GM12892 (cell line): ENCODE results near the gene VASP.

Source experiments
- POLR2A ChIP-seq: IDR thresholded peaks from 2 replicates; pipeline ENCODE4 v1.6.1; 2011; ENCODE audit warnings: low read depth, low read length, control low read depth
- TAF1 ChIP-seq: IDR thresholded peaks from 2 replicates; pipeline ENCODE4 v1.6.1; 2011; ENCODE audit warnings: low read depth, mild to moderate bottlenecking, control low read depth, low read length, borderline replicate concordance

DNA sequence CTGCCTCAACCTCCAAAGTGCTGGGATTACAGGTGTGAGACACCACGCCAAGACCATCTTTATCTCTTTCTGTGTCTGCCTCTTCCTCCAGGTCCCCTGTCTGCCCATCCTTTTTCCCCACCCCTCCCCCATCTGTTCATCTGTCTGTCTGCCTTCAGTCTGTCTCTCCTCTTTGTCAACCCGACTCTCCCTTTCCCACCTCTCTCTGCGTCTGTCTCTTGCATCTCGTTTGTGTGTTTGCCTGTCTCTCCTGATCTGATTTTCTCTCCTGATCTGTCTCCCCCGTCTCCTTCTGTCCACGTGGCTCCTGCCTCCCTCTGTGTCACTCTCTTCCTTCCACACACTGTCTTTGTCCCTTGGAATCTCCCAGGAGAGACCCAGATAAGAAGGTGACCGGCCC, 10.0 kb downstream of the VASP start:
- TF ChIP-seq TAF1 (no peak), POLR2A (no peak)
